EL (cell line): Measurements from ENCODE around the gene STK26.
A peak's percentile ranks its signal among the peaks of the same experiment; 100 is the strongest.

Experiments used
- DNase-seq: peaks from one replicate; pipeline ENCODE4 v3.0.0-alpha.2; 2016

The STK26 gene

GRCh38 chrX:132101206-132101605 lies 78.1 kb downstream of the STK26 start:
- DNase-seq: no peak

- DNase-seq: no peak
Observed at GRCh38 chrX:132101799-132102198, 78.7 kb downstream of the STK26 start.

- DNase-seq: no peak
Observed at GRCh38 chrX:132107291-132107690, 84.2 kb downstream of the STK26 start.

GRCh38 chrX:132114607-132115006 lies 91.5 kb downstream of the STK26 start:
- no peak for DNase-seq

DNA sequence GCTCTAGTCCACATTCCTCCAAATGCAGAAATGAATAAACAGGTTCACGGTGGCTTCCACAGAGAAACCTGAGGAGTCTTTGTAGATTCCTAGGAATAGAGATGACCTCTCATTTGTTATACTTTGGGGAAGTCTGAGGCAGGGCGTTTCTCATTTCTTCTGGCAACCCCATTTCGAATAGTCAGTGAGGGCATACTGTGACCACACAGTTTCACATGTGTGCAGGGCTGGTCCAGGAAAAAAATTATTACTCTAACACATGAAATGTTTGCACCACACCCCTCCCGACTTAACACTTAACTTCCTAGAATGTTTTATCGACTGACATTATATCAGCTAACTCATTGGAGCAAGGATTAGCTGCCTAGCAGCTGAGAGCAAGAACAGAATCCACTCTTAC lies 92.7 kb downstream of the STK26 start:
- no peak for DNase-seq

GRCh38 chrX:132118358-132118757 lies 95.3 kb downstream of the STK26 start:
- no peak for DNase-seq

GRCh38 chrX:132119283-132119682 lies 96.2 kb downstream of the STK26 start:
- no peak for DNase-seq

- peak; percentile 3 for DNase-seq
Observed at GRCh38 chrX:132119821-132120515, 96.9 kb downstream of the STK26 start.

GRCh38 chrX:132120913-132121312 lies 97.8 kb downstream of the STK26 start:
- DNase-seq: no peak
